ENCODE data around the gene LRRN2.
A peak's percentile ranks its signal among the peaks of the same experiment; 100 is the strongest.

- no peak for TF ChIP-seq TAF1 (IDR thresholded peaks at IDR 0.05; ENCODE audit: low read depth, low read length)
- no peak for TF ChIP-seq POLR2A (IDR thresholded peaks at IDR 0.05; ENCODE audit: control extremely low read depth in 1 of 2, low read depth in 2 of 2, low read length in 2 of 2)
- peak in 1 of 2 experiments; percentile 55; a peak in 1 of 3 replicates for TF ChIP-seq EP300 (IDR thresholded peaks at IDR 0.05; ENCODE audit: borderline replicate concordance in 1 of 2, low read depth in 2 of 2, low read length in 2 of 2)
- no peak for TF ChIP-seq NRF1 (IDR thresholded peaks at IDR 0.05; ENCODE audit: low read depth, low read length)
Measured at GRCh38 chr1:204709960-204710912, 24.7 kb upstream of the LRRN2 start.
